NCI-H2081 treated with DMSO at 0.1 percent for 48 hours (cell line): ENCODE data around the gene TNFSF8.

Source experiments
- DNase-seq: peaks from one replicate; lab custom pipeline; 2025; lab: John Stamatoyannopoulos, UW

Gene TNFSF8

GRCh38 chr9:114869845-114870244 lies 60.5 kb downstream of the TNFSF8 start:
- DNase-seq = no peak

- no peak for DNase-seq
Measured at GRCh38 chr9:114869378-114869777, 61.0 kb downstream of the TNFSF8 start.

GRCh38 chr9:114867327-114867726 lies 63.1 kb downstream of the TNFSF8 start:
- no peak for DNase-seq

GRCh38 chr9:114864471-114864870 lies 65.9 kb downstream of the TNFSF8 start:
- DNase-seq = no peak

- DNase-seq = no peak
Measured at GRCh38 chr9:114861922-114862605, 68.3 kb downstream of the TNFSF8 start.

GRCh38 chr9:114861273-114861672 lies 69.1 kb downstream of the TNFSF8 start:
- no peak for DNase-seq

GRCh38 chr9:114860187-114860586 lies 70.2 kb downstream of the TNFSF8 start:
- DNase-seq = no peak

GRCh38 chr9:114856942-114857315 lies 73.5 kb downstream of the TNFSF8 start:
- DNase-seq = no peak

- DNase-seq = no peak
Measured at GRCh38 chr9:114856215-114856941, 74.0 kb downstream of the TNFSF8 start.

- DNase-seq = no peak
Measured at GRCh38 chr9:114855488-114855887, 74.9 kb downstream of the TNFSF8 start.

GRCh38 chr9:114854736-114855355 lies 75.5 kb downstream of the TNFSF8 start:
- DNase-seq = no peak

GRCh38 chr9:114853071-114853855 lies 77.1 kb downstream of the TNFSF8 start:
- DNase-seq = no peak

- no peak for DNase-seq
Measured at GRCh38 chr9:114852050-114852594, 78.3 kb downstream of the TNFSF8 start.

GRCh38 chr9:114851306-114851705 lies 79.1 kb downstream of the TNFSF8 start:
- DNase-seq = no peak
